CD14-positive monocyte (primary cell): ENCODE measurements around the gene ATP6V0A1. TPM values are rescaled to one million over a fixed set of nuclear protein-coding genes. Genes with fewer than 3 reads are reported as not detected.
A peak's percentile ranks its signal among the peaks of the same experiment; 100 is the strongest.

Experiments used
- DNase-seq, 3 donors: peaks; one replicate each; pipeline ENCODE4 v3.0.0-alpha.2; 2011 to 2022
- H2AFZ ChIP-seq: 2 replicates; pipeline ENCODE4 v1.6.0; 2012; ENCODE audit warnings: mild to moderate bottlenecking, low read depth, low read length, inconsistent platforms; ENCODE audit not compliant: insufficient read depth, poor library complexity, severe bottlenecking
- H3K27ac ChIP-seq, 2 donors: 1 replicate in 1 of 2; 2 replicates in 1 of 2; pipeline ENCODE4 v1.5.1; 2012 to 2013; ENCODE audit warnings: low read length in 2 of 2, control low read depth in 1 of 2, inconsistent platforms in 1 of 2, low read depth in 1 of 2, mild to moderate bottlenecking in 1 of 2
- H3K27me3 ChIP-seq, 2 donors: one replicate each; pipeline versions ENCODE4 v1.6.0 to v1.6.1; 2011 to 2013; ENCODE audit warnings: low read length in 2 of 2; ENCODE audit not compliant: control insufficient read depth in 2 of 2, insufficient read depth in 2 of 2
- H3K36me3 ChIP-seq, 2 donors: replicated peaks in 1 of 2; 1 replicate in 1 of 2; 2 replicates in 1 of 2; pipeline versions ENCODE4 v1.5.1 to v1.6.1; 2012 to 2013; ENCODE audit warnings: low read length in 2 of 2, control low read depth in 1 of 2, inconsistent platforms in 1 of 2, mild to moderate bottlenecking in 1 of 2; ENCODE audit not compliant: insufficient read depth in 2 of 2, control insufficient read depth in 1 of 2
- H3K4me1 ChIP-seq, 2 donors: 1 replicate in 1 of 2; 2 replicates in 1 of 2; pipeline versions ENCODE4 v1.5.1 to v1.6.1; 2012 to 2013; ENCODE audit warnings: low read length in 2 of 2, control low read depth in 1 of 2, inconsistent platforms in 1 of 2, mild to moderate bottlenecking in 1 of 2, moderate library complexity in 1 of 2; ENCODE audit not compliant: insufficient read depth in 2 of 2, control insufficient read depth in 1 of 2
- H3K4me2 ChIP-seq: replicated peaks from 2 replicates; pipeline ENCODE3; 2012; ENCODE audit warnings: low read length, moderate library complexity, mild to moderate bottlenecking; ENCODE audit not compliant: poor library complexity, severe bottlenecking; ENCODE audit errors: extremely low read depth
- H3K4me3 ChIP-seq, 3 experiments: fragments of 200-600 bp in 1 of 3; sonication (generic) in 1 of 3; replicated peaks in 1 of 3; 1 replicate in 2 of 3; 2 replicates in 1 of 3; pipeline ENCODE4 v1.5.1; 2011 to 2013; ENCODE audit warnings: low read length in 3 of 3, mild to moderate bottlenecking in 3 of 3, control low read depth in 2 of 3, low read depth in 2 of 3, inconsistent platforms in 1 of 3, moderate library complexity in 1 of 3
- H3K79me2 ChIP-seq: 2 replicates; pipeline ENCODE4 v1.6.0; 2012; ENCODE audit warnings: mild to moderate bottlenecking, control low read depth, inconsistent platforms, low read length, moderate library complexity; ENCODE audit not compliant: insufficient read depth
- H3K9ac ChIP-seq: 2 replicates; pipeline ENCODE4 v1.6.0; 2017; ENCODE audit warnings: low read length, mild to moderate bottlenecking; ENCODE audit not compliant: insufficient read depth, poor library complexity, severe bottlenecking
- H3K9me3 ChIP-seq, 2 donors: replicated peaks in 1 of 2; 1 replicate in 1 of 2; 2 replicates in 1 of 2; pipeline versions ENCODE4 v1.5.1 to v1.6.1; 2012 to 2013; ENCODE audit warnings: low read length in 2 of 2, control low read depth in 1 of 2; ENCODE audit not compliant: control insufficient read depth in 1 of 2, insufficient read depth in 1 of 2
- H4K20me1 ChIP-seq: 2 replicates; pipeline ENCODE4 v1.6.0; 2012; ENCODE audit warnings: mild to moderate bottlenecking, low read length, control low read depth, moderate library complexity; ENCODE audit not compliant: insufficient read depth
- H3K27ac Mint-ChIP-seq, 7 donors: one replicate each; pipeline ENCODE4 v1.8.0; 2020; ENCODE audit warnings: mild to moderate bottlenecking in 7 of 7, mixed read lengths in 7 of 7, moderate library complexity in 6 of 7, inconsistent platforms in 2 of 7
- H3K27me3 Mint-ChIP-seq, 3 donors: one replicate each; pipeline ENCODE4 v1.8.0; 2021 to 2022; ENCODE audit warnings: low read depth in 3 of 3, mild to moderate bottlenecking in 3 of 3, mixed read lengths in 3 of 3, moderate library complexity in 3 of 3, inconsistent platforms in 1 of 3
- H3K36me3 Mint-ChIP-seq, 2 donors: one replicate each; pipeline ENCODE4 v1.8.0; 2020; ENCODE audit warnings: mixed read lengths in 2 of 2, inconsistent platforms in 1 of 2, mild to moderate bottlenecking in 1 of 2
- H3K4me1 Mint-ChIP-seq: one replicate; pipeline ENCODE4 v1.8.0; 2020; ENCODE audit warnings: mild to moderate bottlenecking, mixed read lengths
- H3K4me3 Mint-ChIP-seq, 2 donors: one replicate each; pipeline ENCODE4 v1.8.0; 2020; ENCODE audit warnings: mild to moderate bottlenecking in 2 of 2, mixed read lengths in 2 of 2, moderate library complexity in 1 of 2
- H3K9me3 Mint-ChIP-seq, 7 donors: one replicate each; pipeline ENCODE4 v1.8.0; 2020 to 2022; ENCODE audit warnings: mixed read lengths in 7 of 7, mild to moderate bottlenecking in 6 of 7, moderate library complexity in 6 of 7, inconsistent platforms in 2 of 7
- WGBS: methylation state at CpG from one replicate; pipeline ENCODE4 v1.1.5; 2013; ENCODE audit warnings: missing lambda C conversion rate; ENCODE audit not compliant: insufficient coverage; 5-methylcytosine and 5-hydroxymethylcytosine counted together
- intact Hi-C, 2 donors: fragments of 100-400 bp; cut with micrococcal nuclease; formaldehyde crosslinking; loops; one replicate each; pipeline versions ENCODE4 v1.15.0 to v1.15.1; 2023
- polyA plus RNA-seq, 3 donors: library from polyadenylated mRNA; depleted of rRNA in 1 of 3; unstranded in 2 of 3; stranded (reverse) in 1 of 3; fragments of 300-500 nt in 2 of 3; fragments of >200 nt in 1 of 3; fragmentation: Illumina TruSeq in 2 of 3; gene quantifications; 1 replicate in 2 of 3; 2 replicates in 1 of 3; pipeline ENCODE4 v1.2.3, GENCODE V29; 2012 to 2021
- TF ChIP-seq, protein P1 (sequence below): fragments of 200-600 bp; IDR thresholded peaks from one replicate; pipeline ENCODE4 v1.8.0; 2022; ENCODE audit warnings: antibody characterized with exemption, mild to moderate bottlenecking

ATP6V0A1 gene
- polyA plus RNA-seq, 3 donors: 36.1 to 126 (median 55.1) TPM

DNA sequence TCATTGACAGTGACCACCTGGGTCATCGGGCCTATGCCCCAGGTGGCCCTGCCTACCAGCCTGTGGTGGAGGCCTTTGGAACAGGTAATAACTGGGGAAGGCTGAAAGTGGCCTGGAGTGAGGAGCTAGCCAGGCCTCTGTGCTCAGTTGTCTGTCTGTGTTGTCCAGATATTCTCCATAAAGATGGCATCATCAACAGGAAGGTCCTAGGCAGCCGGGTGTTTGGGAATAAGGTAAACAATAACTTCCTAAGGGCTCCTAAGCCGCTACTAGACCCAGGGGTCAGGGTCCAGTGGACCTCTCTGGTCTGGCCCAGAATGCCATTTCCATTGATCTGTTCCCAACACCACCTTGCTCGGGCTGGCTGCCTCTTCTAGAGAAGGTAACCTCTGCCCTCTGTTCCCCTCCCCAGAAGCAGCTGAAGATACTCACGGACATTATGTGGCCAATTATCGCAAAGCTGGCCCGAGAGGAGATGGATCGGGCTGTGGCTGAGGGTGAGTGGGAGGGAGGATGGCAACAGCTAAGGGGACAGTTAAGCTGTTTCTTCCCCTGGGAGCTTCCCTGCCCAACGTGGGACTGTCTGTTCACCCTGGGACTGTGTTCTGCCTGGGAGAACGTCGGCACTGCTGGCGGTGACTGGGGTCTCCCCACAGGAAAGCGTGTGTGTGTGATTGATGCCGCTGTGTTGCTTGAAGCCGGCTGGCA lies 106.3 kb downstream of the ATP6V0A1 start:
- Histone ChIP-seq H4K20me1 (peaks cover 46% of the 10 kb centered on the region), H3K4me3 (no peak overlapping the region), H3K9me3 (no peaks in the 10 kb centered on the region), H3K36me3 (peaks cover 36 to 44% of the 10 kb centered on the region in 2 donors), H3K27ac (peak overlapping the region in 1 of 2 donors; percentile 92), H3K79me2 (peaks cover 62% of the 10 kb centered on the region), H3K9ac (no peak overlapping the region), H3K4me2 (no peak overlapping the region), H2AFZ (no peak overlapping the region), H3K4me1 (peaks cover 44 to 59% of the 10 kb centered on the region in 2 donors), H3K27me3 (no peaks in the 10 kb centered on the region)
- TF ChIP-seq, protein P1, sequence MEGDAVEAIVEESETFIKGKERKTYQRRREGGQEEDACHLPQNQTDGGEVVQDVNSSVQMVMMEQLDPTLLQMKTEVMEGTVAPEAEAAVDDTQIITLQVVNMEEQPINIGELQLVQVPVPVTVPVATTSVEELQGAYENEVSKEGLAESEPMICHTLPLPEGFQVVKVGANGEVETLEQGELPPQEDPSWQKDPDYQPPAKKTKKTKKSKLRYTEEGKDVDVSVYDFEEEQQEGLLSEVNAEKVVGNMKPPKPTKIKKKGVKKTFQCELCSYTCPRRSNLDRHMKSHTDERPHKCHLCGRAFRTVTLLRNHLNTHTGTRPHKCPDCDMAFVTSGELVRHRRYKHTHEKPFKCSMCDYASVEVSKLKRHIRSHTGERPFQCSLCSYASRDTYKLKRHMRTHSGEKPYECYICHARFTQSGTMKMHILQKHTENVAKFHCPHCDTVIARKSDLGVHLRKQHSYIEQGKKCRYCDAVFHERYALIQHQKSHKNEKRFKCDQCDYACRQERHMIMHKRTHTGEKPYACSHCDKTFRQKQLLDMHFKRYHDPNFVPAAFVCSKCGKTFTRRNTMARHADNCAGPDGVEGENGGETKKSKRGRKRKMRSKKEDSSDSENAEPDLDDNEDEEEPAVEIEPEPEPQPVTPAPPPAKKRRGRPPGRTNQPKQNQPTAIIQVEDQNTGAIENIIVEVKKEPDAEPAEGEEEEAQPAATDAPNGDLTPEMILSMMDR: no peak
- Mint-ChIP-seq H3K27ac (peak overlapping the region in 3 of 7 donors; percentile 46 to 83 (median 59)), H3K36me3 (peaks cover 37 to 47% of the 10 kb centered on the region in 2 donors), H3K9me3 (peaks cover 0 to 3% (median 0%) of the 10 kb centered on the region in 7 donors), H3K4me3 (no peak overlapping the region), H3K4me1 (peaks cover 39% of the 10 kb centered on the region), H3K27me3 (peaks cover 0 to 5% (median 1%) of the 10 kb centered on the region in 3 donors)
- intact Hi-C loops: loop anchor here (5.0 kb wide), 2 partner anchors 42 to 432 kb away; partner anchors contain the start of genes RETREG3 (in 1 of the 2), RPL27 (in 1 of the 2) and TUBG1 (in 1 of the 2)
- no peak for DNase-seq
- WGBS: 97% methylated on average over 14 of the region's 15 CpGs

DNA sequence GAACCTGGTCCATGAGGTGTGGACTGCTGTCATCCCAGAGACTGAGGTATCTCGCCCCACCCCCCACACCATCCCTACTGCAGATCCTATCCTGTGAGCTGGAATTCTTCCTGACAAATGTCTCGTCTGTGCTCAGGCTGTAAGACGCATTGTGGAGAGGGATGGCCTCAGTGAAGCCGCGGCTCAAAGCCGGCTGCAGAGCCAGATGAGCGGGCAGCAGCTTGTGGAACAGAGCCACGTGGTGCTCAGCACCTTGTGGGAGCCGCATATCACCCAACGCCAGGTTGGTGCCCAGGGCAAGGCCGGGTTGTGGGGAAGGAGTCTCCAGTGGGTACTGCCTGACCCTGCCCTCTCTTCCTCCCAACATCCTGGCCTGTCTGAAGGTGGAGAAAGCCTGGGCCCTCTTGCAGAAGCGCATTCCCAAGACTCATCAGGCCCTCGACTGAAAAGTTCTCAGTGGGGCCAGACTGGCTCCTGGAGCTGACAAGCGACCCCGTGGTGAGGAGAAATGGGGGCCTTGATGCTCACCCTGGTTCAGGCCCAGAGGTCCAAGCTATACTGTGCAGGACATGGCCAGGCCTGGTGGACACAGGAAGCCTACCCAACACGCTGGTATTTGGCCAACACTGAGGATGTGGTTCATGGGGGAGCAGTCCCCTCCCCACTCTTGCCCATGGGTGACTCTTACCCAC lies 107.0 kb downstream of the ATP6V0A1 start:
- Histone ChIP-seq H3K9me3 (no peaks in the 10 kb centered on the region), H3K9ac (no peak overlapping the region), H3K27ac (peak overlapping the region in 1 of 2 donors; percentile 94), H2AFZ (no peak overlapping the region), H3K79me2 (peaks cover 65% of the 10 kb centered on the region), H3K36me3 (peaks cover 43 to 51% of the 10 kb centered on the region in 2 donors), H3K4me3 (no peak overlapping the region), H4K20me1 (peaks cover 53% of the 10 kb centered on the region), H3K4me2 (no peak overlapping the region), H3K27me3 (no peaks in the 10 kb centered on the region), H3K4me1 (peaks cover 44 to 59% of the 10 kb centered on the region in 2 donors)
- peaks cover 0 to 3% (median 0%) of the 10 kb centered on the region in 7 donors for H3K9me3 Mint-ChIP-seq
- peaks cover 44 to 54% of the 10 kb centered on the region in 2 donors for H3K36me3 Mint-ChIP-seq
- no peak for DNase-seq
- H3K27ac Mint-ChIP-seq: peak overlapping the region in 4 of 7 donors; percentile 30 to 96 (median 90)
- intact Hi-C loops: loop anchor here (5.0 kb wide), 2 partner anchors 42 to 432 kb away; partner anchors contain the start of genes RETREG3 (in 1 of the 2), RPL27 (in 1 of the 2) and TUBG1 (in 1 of the 2)
- H3K4me1 Mint-ChIP-seq: peaks cover 39% of the 10 kb centered on the region
- TF ChIP-seq, protein P1: no peak
- WGBS: 99% methylated on average over 11 of the region's 16 CpGs
- H3K4me3 Mint-ChIP-seq: no peak overlapping the region
- peaks cover 0 to 2% (median 1%) of the 10 kb centered on the region in 3 donors for H3K27me3 Mint-ChIP-seq
